MM.1S (cell line): ENCODE data around the gene ARIH1.

Source experiments
- EZH2 ChIP-seq: fragments of 300-600 bp; sonication (generic); optimal IDR thresholded peaks from 2 replicates; pipeline ENCODE3; 2017; ENCODE audit warnings: low read depth, mild to moderate bottlenecking, antibody characterized with exemption, low read length, mixed read lengths
- EZH2phosphoT487 ChIP-seq: fragments of 300-600 bp; sonication (generic); IDR thresholded peaks from 2 replicates; pipeline ENCODE4 v1.6.1; 2018; ENCODE audit warnings: antibody characterized with exemption, low read length
- TF ChIP-seq, protein P1 (sequence below): fragments of 300-600 bp; sonication (generic); IDR thresholded peaks from 2 replicates; pipeline ENCODE4 v1.5.1; 2016; ENCODE audit warnings: antibody characterized with exemption, low read length, mixed read lengths

- TF ChIP-seq, protein P1, sequence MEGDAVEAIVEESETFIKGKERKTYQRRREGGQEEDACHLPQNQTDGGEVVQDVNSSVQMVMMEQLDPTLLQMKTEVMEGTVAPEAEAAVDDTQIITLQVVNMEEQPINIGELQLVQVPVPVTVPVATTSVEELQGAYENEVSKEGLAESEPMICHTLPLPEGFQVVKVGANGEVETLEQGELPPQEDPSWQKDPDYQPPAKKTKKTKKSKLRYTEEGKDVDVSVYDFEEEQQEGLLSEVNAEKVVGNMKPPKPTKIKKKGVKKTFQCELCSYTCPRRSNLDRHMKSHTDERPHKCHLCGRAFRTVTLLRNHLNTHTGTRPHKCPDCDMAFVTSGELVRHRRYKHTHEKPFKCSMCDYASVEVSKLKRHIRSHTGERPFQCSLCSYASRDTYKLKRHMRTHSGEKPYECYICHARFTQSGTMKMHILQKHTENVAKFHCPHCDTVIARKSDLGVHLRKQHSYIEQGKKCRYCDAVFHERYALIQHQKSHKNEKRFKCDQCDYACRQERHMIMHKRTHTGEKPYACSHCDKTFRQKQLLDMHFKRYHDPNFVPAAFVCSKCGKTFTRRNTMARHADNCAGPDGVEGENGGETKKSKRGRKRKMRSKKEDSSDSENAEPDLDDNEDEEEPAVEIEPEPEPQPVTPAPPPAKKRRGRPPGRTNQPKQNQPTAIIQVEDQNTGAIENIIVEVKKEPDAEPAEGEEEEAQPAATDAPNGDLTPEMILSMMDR = no peak
- TF ChIP-seq EZH2 (no peak), EZH2phosphoT487 (no peak)
Observed at GRCh38 chr15:72464251-72464650, 9.9 kb upstream of the ARIH1 start.
